SJSA1 (cell line): ENCODE results near the gene SPNS1. TPM values are rescaled to one million over a fixed set of nuclear protein-coding genes. Genes with fewer than 3 reads are reported as not detected.
A peak's percentile ranks its signal among the peaks of the same experiment; 100 is the strongest.
"Not testable (repeated sequence)": the region's sequence is repeated elsewhere in the genome, so short reads cannot be mapped to it uniquely, and the experiment has no call there.

Experiments
- DNase-seq, 2 experiments: peaks; one replicate each; pipeline ENCODE4 v3.0.0-alpha.2; 2015 to 2020; ENCODE audit warnings: low spot score in 2 of 2, low read depth in 1 of 2
- H3K27ac ChIP-seq: fragments of 250-450 bp; sonication (Bioruptor Pico); 2 replicates; pipeline ENCODE4 v1.5.1; 2020; ENCODE audit warnings: mild to moderate bottlenecking, moderate library complexity
- H3K27me3 ChIP-seq: fragments of 250-450 bp; sonication (Bioruptor Pico); replicated peaks from 2 replicates; pipeline ENCODE4 v1.5.1; 2020; ENCODE audit warnings: mild to moderate bottlenecking, moderate library complexity
- H3K36me3 ChIP-seq: fragments of 250-450 bp; sonication (Bioruptor Pico); 2 replicates; pipeline ENCODE4 v1.5.1; 2020; ENCODE audit warnings: mild to moderate bottlenecking
- H3K4me1 ChIP-seq: fragments of 250-450 bp; sonication (Bioruptor Pico); replicated peaks from 2 replicates; pipeline ENCODE4 v1.6.1; 2021; ENCODE audit warnings: mild to moderate bottlenecking
- H3K4me3 ChIP-seq: fragments of 250-450 bp; sonication (Bioruptor Pico); 2 replicates; pipeline ENCODE4 v1.5.1; 2020; ENCODE audit warnings: mild to moderate bottlenecking
- H3K9me3 ChIP-seq: fragments of 250-450 bp; sonication (Bioruptor Pico); replicated peaks from 2 replicates; pipeline ENCODE4 v1.5.1; 2020; ENCODE audit warnings: mild to moderate bottlenecking
- total RNA-seq: library from RNA; depleted of rRNA; stranded (reverse); fragments of >200 nt; shearing (Covaris generic); gene quantifications from 2 replicates; pipeline ENCODE4 v1.2.3, GENCODE V29; 2014; rRNA removed

Gene SPNS1, protein sequence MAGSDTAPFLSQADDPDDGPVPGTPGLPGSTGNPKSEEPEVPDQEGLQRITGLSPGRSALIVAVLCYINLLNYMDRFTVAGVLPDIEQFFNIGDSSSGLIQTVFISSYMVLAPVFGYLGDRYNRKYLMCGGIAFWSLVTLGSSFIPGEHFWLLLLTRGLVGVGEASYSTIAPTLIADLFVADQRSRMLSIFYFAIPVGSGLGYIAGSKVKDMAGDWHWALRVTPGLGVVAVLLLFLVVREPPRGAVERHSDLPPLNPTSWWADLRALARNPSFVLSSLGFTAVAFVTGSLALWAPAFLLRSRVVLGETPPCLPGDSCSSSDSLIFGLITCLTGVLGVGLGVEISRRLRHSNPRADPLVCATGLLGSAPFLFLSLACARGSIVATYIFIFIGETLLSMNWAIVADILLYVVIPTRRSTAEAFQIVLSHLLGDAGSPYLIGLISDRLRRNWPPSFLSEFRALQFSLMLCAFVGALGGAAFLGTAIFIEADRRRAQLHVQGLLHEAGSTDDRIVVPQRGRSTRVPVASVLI
- total RNA-seq: 43.0 and 65.0 TPM in 2 replicates

GRCh38 chr16:28974437-28975157 is at the start of gene SPNS1:
Gene SPNS1 (plus strand): TSS chr16:28974778. CDS start chr16:28975152, 374 bp downstream.
- DNase-seq: peak; percentile 89 to 97
- H3K4me3 ChIP-seq: peak within 1 kb of the TSS; percentile 81
- no peaks in the 10 kb centered on the region for H3K27me3 ChIP-seq
- peaks cover 23% of the 10 kb centered on the region for H3K36me3 ChIP-seq
- H3K9me3 ChIP-seq: no peaks in the 10 kb centered on the region
- H3K4me1 ChIP-seq: peaks cover 11% of the 10 kb centered on the region
- peak within 1 kb of the TSS; percentile 62 for H3K27ac ChIP-seq

- DNase-seq: peak; percentile 89 to 93
- H3K27ac ChIP-seq: peak overlapping the region; percentile 95
- peaks cover 3% of the 10 kb centered on the region for H3K36me3 ChIP-seq
- no peaks in the 10 kb centered on the region for H3K27me3 ChIP-seq
- H3K4me3 ChIP-seq: peak overlapping the region; percentile 89
- peaks cover 15% of the 10 kb centered on the region for H3K4me1 ChIP-seq
- no peaks in the 10 kb centered on the region for H3K9me3 ChIP-seq
These were observed 49.0 kb upstream of the SPNS1 start for GRCh38 chr16:28925386-28926228.

- H3K36me3 ChIP-seq, DNase-seq, H3K9me3 ChIP-seq, H3K27me3 ChIP-seq, H3K27ac ChIP-seq: not testable (repeated sequence)
- Histone ChIP-seq H3K4me3 (peak overlapping the region; percentile 89), H3K4me1 (peaks cover 15% of the 10 kb centered on the region)
These were observed 48.3 kb upstream of the SPNS1 start for GRCh38 chr16:28926284-28926683.

- peaks cover 15% of the 10 kb centered on the region for H3K4me1 ChIP-seq
- no peaks in the 10 kb centered on the region for H3K9me3 ChIP-seq
- no peak overlapping the region for H3K27ac ChIP-seq
- H3K27me3 ChIP-seq: no peaks in the 10 kb centered on the region
- no peak for DNase-seq
- no peak overlapping the region for H3K4me3 ChIP-seq
- peaks cover 3% of the 10 kb centered on the region for H3K36me3 ChIP-seq
These were observed 46.8 kb upstream of the SPNS1 start for GRCh38 chr16:28927815-28928214.

DNA sequence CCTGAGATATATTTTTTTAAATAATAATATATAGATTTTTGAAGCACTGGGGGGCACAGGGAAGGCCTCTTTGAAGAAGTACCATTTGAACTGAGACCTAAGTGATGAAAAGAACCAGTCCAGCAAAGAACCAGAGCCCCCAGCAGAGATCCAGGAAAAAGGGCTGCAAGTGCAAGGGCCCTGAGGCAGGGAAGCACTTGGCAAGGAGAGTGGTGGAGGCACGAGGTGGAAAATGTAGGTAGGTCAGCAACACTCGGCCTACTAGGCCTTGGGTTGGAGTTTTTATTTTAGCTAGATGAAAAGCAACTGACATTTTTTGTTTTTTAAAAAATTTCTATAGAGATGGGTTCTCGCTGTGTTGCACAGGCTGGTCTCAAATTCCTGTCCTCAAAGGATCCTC is 44.4 kb upstream of the SPNS1 start:
- H3K4me3 ChIP-seq: no peak overlapping the region
- H3K4me1 ChIP-seq: peaks cover 8% of the 10 kb centered on the region; the same call in 1 of the 2 replicates
- peaks cover 3% of the 10 kb centered on the region for H3K36me3 ChIP-seq
- H3K27me3 ChIP-seq: no peaks in the 10 kb centered on the region
- no peaks in the 10 kb centered on the region for H3K9me3 ChIP-seq
- no peak overlapping the region for H3K27ac ChIP-seq
- DNase-seq: no peak

GRCh38 chr16:28930652-28931051 is 43.9 kb upstream of the SPNS1 start:
- Histone ChIP-seq H3K4me1 (peaks cover 5% of the 10 kb centered on the region; the same call in 1 of the 2 replicates), H3K9me3 (no peaks in the 10 kb centered on the region), H3K27ac (no peak overlapping the region), H3K4me3 (no peak overlapping the region), H3K27me3 (no peaks in the 10 kb centered on the region), H3K36me3 (no peaks in the 10 kb centered on the region)
- DNase-seq: no peak

DNA sequence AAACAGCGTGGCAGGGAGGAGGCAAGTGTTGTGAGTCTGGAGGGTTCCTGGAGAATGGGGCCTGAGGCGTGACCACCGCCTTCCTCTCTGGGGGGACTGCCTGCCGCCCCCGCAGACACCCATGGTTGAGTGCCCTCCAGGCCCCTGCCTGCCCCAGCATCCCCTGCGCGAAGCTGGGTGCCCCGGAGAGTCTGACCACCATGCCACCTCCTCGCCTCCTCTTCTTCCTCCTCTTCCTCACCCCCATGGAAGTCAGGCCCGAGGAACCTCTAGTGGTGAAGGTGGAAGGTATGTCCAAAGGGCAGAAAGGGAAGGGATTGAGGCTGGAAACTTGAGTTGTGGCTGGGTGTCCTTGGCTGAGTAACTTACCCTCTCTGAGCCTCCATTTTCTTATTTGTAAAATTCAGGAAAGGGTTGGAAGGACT is 42.8 kb upstream of the SPNS1 start, which contains the start of gene CD19:
Gene CD19 (plus strand): TSS at position 171 of the 425 bp plus-strand sequence. CDS start 30 bp downstream, at position 201.
- Histone ChIP-seq H3K27me3 (no peaks in the 10 kb centered on the region), H3K27ac (no peak within 1 kb of the TSS)

DNA sequence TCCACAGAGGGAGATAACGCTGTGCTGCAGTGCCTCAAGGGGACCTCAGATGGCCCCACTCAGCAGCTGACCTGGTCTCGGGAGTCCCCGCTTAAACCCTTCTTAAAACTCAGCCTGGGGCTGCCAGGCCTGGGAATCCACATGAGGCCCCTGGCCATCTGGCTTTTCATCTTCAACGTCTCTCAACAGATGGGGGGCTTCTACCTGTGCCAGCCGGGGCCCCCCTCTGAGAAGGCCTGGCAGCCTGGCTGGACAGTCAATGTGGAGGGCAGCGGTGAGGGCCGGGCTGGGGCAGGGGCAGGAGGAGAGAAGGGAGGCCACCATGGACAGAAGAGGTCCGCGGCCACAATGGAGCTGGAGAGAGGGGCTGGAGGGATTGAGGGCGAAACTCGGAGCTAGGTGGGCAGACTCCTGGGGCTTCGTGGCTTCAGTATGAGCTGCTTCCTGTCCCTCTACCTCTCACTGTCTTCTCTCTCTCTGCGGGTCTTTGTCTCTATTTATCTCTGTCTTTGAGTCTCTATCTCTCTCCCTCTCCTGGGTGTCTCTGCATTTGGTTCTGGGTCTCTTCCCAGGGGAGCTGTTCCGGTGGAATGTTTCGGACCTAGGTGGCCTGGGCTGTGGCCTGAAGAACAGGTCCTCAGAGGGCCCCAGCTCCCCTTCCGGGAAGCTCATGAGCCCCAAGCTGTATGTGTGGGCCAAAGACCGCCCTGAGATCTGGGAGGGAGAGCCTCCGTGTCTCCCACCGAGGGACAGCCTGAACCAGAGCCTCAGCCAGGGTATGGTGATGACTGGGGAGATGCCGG is 42.0 kb upstream of the SPNS1 start:
- Histone ChIP-seq H3K4me3 (no peak overlapping the region), H3K4me1 (no peaks in the 10 kb centered on the region), H3K27me3 (no peaks in the 10 kb centered on the region), H3K9me3 (no peaks in the 10 kb centered on the region), H3K36me3 (no peaks in the 10 kb centered on the region), H3K27ac (no peak overlapping the region)
- no peak for DNase-seq

More for the DNA sequence above, 42.8 kb upstream of the SPNS1 start, which contains the start of gene CD19:
- no peak for DNase-seq
- Histone ChIP-seq H3K4me1 (no peaks in the 10 kb centered on the region), H3K4me3 (no peak within 1 kb of the TSS), H3K9me3 (no peaks in the 10 kb centered on the region), H3K36me3 (no peaks in the 10 kb centered on the region)

GRCh38 chr16:28933171-28933570 is 41.4 kb upstream of the SPNS1 start:
- Histone ChIP-seq H3K4me3 (no peak overlapping the region), H3K9me3 (no peaks in the 10 kb centered on the region)
- DNase-seq: no peak

DNA sequence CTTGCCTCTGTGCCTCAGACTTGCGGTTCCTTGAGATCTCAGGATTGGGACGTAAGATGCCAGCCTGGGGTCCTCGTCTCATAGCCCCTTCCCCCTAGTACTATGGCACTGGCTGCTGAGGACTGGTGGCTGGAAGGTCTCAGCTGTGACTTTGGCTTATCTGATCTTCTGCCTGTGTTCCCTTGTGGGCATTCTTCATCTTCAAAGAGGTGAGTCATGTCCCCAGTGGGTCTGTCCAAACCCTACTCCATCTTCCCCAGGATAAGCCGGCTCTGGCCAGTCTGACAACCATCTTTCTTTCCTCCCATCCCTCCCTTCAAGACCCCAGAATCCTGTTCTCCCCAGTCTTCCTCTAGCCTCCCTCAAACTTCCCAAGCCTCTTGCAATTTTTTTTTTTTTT is 39.2 kb upstream of the SPNS1 start:
- no peak overlapping the region for H3K27ac ChIP-seq
- H3K27me3 ChIP-seq: no peaks in the 10 kb centered on the region
- DNase-seq: no peak
- H3K4me3 ChIP-seq: no peak overlapping the region
- no peaks in the 10 kb centered on the region for H3K36me3 ChIP-seq
- no peaks in the 10 kb centered on the region for H3K9me3 ChIP-seq
- no peaks in the 10 kb centered on the region for H3K4me1 ChIP-seq

More at GRCh38 chr16:28933171-28933570, 41.4 kb upstream of the SPNS1 start:
- no peaks in the 10 kb centered on the region for H3K36me3 ChIP-seq
- H3K4me1 ChIP-seq: no peaks in the 10 kb centered on the region
- H3K27ac ChIP-seq: no peak overlapping the region
- H3K27me3 ChIP-seq: no peaks in the 10 kb centered on the region

DNA sequence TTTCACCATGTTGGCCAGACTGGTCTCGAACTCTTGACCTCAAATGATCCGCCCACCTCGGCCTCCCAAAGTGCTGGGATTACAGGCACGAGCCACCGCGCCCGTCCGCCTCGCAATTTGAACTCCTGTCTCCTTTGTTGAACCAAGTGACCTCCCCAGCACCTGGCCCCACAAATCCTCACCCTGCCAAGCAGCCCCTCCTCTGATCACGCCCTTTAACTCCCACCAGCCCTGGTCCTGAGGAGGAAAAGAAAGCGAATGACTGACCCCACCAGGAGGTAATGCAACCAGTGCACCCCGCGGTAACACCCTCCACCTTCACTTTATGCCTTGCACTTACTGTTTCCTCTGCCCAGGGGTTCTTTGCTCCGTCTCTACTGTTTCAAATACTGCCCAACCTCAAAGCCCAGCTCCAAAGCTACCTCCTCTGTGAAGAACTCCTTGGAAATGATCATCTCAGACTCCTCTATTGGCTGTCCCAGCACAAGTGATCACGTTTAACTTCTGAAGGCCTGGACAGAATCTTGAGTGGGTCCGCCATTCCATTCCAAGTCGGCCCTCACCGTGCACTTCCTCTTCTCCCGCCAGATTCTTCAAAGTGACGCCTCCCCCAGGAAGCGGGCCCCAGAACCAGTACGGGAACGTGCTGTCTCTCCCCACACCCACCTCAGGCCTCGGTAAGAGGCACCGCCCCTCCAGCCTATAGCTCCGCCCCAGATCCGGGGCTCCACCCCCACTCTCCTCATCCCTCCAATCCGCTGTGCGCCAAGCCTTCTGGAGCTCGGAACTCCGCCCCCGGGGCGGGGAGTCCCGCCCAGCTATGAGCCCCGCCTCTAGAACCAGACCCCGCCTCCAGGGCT is 38.4 kb upstream of the SPNS1 start:
- H3K4me3 ChIP-seq: no peak overlapping the region
- no peaks in the 10 kb centered on the region for H3K4me1 ChIP-seq
- no peaks in the 10 kb centered on the region for H3K27me3 ChIP-seq
- H3K27ac ChIP-seq: no peak overlapping the region
- H3K9me3 ChIP-seq: no peaks in the 10 kb centered on the region
- DNase-seq: peak; percentile 31 to 58
- no peaks in the 10 kb centered on the region for H3K36me3 ChIP-seq

GRCh38 chr16:28936784-28937155 is 37.8 kb upstream of the SPNS1 start:
- Histone ChIP-seq H3K4me1 (no peaks in the 10 kb centered on the region), H3K27me3 (no peaks in the 10 kb centered on the region), H3K4me3 (no peak overlapping the region), H3K27ac (no peak overlapping the region), H3K36me3 (no peaks in the 10 kb centered on the region), H3K9me3 (no peaks in the 10 kb centered on the region)
- DNase-seq: no peak
